ENCODE results near the gene ADGRL3. TPM values are rescaled to one million over a fixed set of nuclear protein-coding genes. Genes with fewer than 3 reads are reported as not detected.

ADGRL3 gene
- total RNA-seq, 4 donors from 2014 or later = 2.2 to 10.0 (median 4.6) TPM

- 78 to 83% methylated on average over 3 of the region's 3 CpGs for WGBS, 2 donors (ENCODE audit: low coverage in 1 of 2)
- in situ Hi-C loops (cut with MboI; ENCODE audit: low pct_ligation_motif_present in 1 of 4, low pct_unique_long_range_greater_than_20kb in 1 of 4, low sequenced_read_pairs in 3 of 4) = no loop called here
- H3K4me3 ChIP-seq = no peak overlapping the region
- no peaks in the 10 kb centered on the region for H3K4me1 ChIP-seq
- no peak for DNase-seq
- TF ChIP-seq POLR2AphosphoS5 (IDR thresholded peaks at IDR 0.05) (no peak), EP300 (IDR thresholded peaks at IDR 0.05; ENCODE audit: low read depth) (no peak), POLR2A (IDR thresholded peaks at IDR 0.05) (no peak)
- TF ChIP-seq, protein P1, sequence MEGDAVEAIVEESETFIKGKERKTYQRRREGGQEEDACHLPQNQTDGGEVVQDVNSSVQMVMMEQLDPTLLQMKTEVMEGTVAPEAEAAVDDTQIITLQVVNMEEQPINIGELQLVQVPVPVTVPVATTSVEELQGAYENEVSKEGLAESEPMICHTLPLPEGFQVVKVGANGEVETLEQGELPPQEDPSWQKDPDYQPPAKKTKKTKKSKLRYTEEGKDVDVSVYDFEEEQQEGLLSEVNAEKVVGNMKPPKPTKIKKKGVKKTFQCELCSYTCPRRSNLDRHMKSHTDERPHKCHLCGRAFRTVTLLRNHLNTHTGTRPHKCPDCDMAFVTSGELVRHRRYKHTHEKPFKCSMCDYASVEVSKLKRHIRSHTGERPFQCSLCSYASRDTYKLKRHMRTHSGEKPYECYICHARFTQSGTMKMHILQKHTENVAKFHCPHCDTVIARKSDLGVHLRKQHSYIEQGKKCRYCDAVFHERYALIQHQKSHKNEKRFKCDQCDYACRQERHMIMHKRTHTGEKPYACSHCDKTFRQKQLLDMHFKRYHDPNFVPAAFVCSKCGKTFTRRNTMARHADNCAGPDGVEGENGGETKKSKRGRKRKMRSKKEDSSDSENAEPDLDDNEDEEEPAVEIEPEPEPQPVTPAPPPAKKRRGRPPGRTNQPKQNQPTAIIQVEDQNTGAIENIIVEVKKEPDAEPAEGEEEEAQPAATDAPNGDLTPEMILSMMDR (IDR thresholded peaks at IDR 0.05) = no peak
- H3K36me3 ChIP-seq = no peaks in the 10 kb centered on the region
- no peak overlapping the region for H3K27ac ChIP-seq
- no peaks in the 10 kb centered on the region for H3K27me3 ChIP-seq
- H3K9me3 ChIP-seq = no peaks in the 10 kb centered on the region
- intact Hi-C loops (cut with DNase I; ENCODE audit: low total_unique reads) = no loop called here
These were observed 251.8 kb downstream of the ADGRL3 start for GRCh38 chr4:61451935-61452334.

DNA sequence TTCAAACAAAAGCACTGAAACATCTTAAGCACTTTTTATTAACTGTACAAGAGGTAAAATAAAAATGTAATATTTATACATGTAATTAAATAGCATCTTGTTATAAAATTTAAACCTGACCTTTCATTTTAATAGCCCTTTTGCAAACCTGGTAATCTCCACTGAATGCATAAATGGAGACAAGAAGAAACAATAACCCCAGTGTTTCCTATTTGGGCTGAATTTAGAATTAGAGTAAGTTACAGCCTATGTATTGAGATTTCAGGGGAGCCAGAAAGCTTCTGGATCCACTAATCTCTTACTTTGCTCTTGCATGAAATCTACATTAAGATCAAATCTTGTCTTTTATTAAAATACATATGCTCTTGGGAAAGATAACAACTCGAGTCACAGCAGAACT is 261.8 kb downstream of the ADGRL3 start:
- intact Hi-C loops (cut with DNase I; ENCODE audit: low total_unique reads) = no loop called here
- TF ChIP-seq, protein P1 (IDR thresholded peaks at IDR 0.05) = no peak
- no peak for TF ChIP-seq POLR2AphosphoS5 (IDR thresholded peaks at IDR 0.05)
- TF ChIP-seq POLR2A (IDR thresholded peaks at IDR 0.05) = no peak
- no peak for TF ChIP-seq EP300 (IDR thresholded peaks at IDR 0.05; ENCODE audit: low read depth)
- in situ Hi-C loops (cut with MboI; ENCODE audit: low pct_ligation_motif_present in 1 of 4, low pct_unique_long_range_greater_than_20kb in 1 of 4, low sequenced_read_pairs in 3 of 4) = no loop called here
- peaks cover 0 to 5% (median 0%) of the 10 kb centered on the region in 4 donors for H3K4me1 ChIP-seq
- no peaks in the 10 kb centered on the region for H3K9me3 ChIP-seq
- no peak for DNase-seq
- H3K4me3 ChIP-seq = no peak overlapping the region
- 69 to 77% methylated on average over 1 of the region's 1 CpG for WGBS, 2 donors (ENCODE audit: low coverage in 1 of 2)
- H3K36me3 ChIP-seq = no peaks in the 10 kb centered on the region
- H3K27me3 ChIP-seq = no peaks in the 10 kb centered on the region
- no peak overlapping the region for H3K27ac ChIP-seq

- TF ChIP-seq POLR2AphosphoS5 (IDR thresholded peaks at IDR 0.05) (no peak), POLR2A (IDR thresholded peaks at IDR 0.05) (no peak), EP300 (IDR thresholded peaks at IDR 0.05; ENCODE audit: low read depth) (no peak)
- TF ChIP-seq, protein P1 (IDR thresholded peaks at IDR 0.05) = no peak
- no peak for DNase-seq
- Histone ChIP-seq H3K27me3 (no peaks in the 10 kb centered on the region), H3K27ac (no peak overlapping the region), H3K4me3 (no peak overlapping the region), H3K4me1 (peaks cover 0 to 5% (median 0%) of the 10 kb centered on the region in 4 donors), H3K36me3 (no peaks in the 10 kb centered on the region), H3K9me3 (no peaks in the 10 kb centered on the region)
- 42 to 44% methylated on average over 4 to 5 of the region's 5 CpGs for WGBS, 2 donors (ENCODE audit: low coverage in 1 of 2)
- intact Hi-C loops (cut with DNase I; ENCODE audit: low total_unique reads) = no loop called here
- in situ Hi-C loops (cut with MboI; ENCODE audit: low pct_ligation_motif_present in 1 of 4, low pct_unique_long_range_greater_than_20kb in 1 of 4, low sequenced_read_pairs in 3 of 4) = no loop called here
These were observed 262.6 kb downstream of the ADGRL3 start for GRCh38 chr4:61462451-61463326.

- in situ Hi-C loops (cut with MboI; ENCODE audit: low pct_ligation_motif_present in 1 of 4, low pct_unique_long_range_greater_than_20kb in 1 of 4, low sequenced_read_pairs in 3 of 4) (no loop called here), intact Hi-C loops (cut with DNase I; ENCODE audit: low total_unique reads) (no loop called here)
- no peak for TF ChIP-seq POLR2AphosphoS5 (IDR thresholded peaks at IDR 0.05)
- TF ChIP-seq, protein P1 (IDR thresholded peaks at IDR 0.05) = no peak
- TF ChIP-seq POLR2A (IDR thresholded peaks at IDR 0.05) = no peak
- TF ChIP-seq EP300 (IDR thresholded peaks at IDR 0.05; ENCODE audit: low read depth) = no peak
- 50 to 57% methylated on average over 5 to 6 of the region's 6 CpGs for WGBS, 2 donors (ENCODE audit: low coverage in 1 of 2)
- H3K27ac ChIP-seq = no peak overlapping the region
- no peak overlapping the region for H3K4me3 ChIP-seq
- no peaks in the 10 kb centered on the region for H3K36me3 ChIP-seq
- H3K4me1 ChIP-seq = no peaks in the 10 kb centered on the region
- H3K9me3 ChIP-seq = no peaks in the 10 kb centered on the region
- H3K27me3 ChIP-seq = no peaks in the 10 kb centered on the region
- no peak for DNase-seq
These were observed 268.0 kb downstream of the ADGRL3 start for GRCh38 chr4:61468024-61468720.

All from transverse colon (tissue), 4 donors.